Measurements from ENCODE around the gene PPIP5K1.

The PPIP5K1 gene

DNA sequence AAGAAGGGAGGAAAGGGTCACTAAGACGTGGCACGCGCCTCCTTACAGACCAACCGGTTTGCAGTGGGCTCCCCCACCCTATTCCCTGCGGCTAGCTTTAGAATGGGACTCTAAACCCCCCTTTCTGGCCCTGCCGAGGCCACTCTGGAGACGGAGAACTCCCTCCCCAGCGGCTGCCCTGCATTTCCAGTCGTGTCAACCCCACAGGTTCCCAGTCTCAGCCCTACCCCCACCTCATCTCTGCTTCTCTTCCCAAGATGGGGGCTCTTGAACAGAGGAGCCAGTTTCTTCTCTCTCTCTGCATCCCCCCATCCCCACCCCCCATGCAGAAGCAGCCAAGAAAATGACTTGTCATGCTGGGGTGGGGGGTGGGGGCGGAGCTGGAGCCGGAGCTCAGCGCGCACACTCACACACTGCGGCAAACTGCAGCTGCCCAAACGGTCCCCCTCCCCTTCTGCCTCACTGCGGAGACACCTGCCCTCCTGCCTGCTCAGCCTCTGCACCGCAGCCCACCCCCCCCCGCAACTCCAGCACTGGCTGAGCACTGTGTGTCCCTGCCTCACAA lies 71.7 kb downstream of the PPIP5K1 start:
- DNase-seq = peak in 52 of 56 donors; percentile 35 to 91 (median 77)

DNA sequence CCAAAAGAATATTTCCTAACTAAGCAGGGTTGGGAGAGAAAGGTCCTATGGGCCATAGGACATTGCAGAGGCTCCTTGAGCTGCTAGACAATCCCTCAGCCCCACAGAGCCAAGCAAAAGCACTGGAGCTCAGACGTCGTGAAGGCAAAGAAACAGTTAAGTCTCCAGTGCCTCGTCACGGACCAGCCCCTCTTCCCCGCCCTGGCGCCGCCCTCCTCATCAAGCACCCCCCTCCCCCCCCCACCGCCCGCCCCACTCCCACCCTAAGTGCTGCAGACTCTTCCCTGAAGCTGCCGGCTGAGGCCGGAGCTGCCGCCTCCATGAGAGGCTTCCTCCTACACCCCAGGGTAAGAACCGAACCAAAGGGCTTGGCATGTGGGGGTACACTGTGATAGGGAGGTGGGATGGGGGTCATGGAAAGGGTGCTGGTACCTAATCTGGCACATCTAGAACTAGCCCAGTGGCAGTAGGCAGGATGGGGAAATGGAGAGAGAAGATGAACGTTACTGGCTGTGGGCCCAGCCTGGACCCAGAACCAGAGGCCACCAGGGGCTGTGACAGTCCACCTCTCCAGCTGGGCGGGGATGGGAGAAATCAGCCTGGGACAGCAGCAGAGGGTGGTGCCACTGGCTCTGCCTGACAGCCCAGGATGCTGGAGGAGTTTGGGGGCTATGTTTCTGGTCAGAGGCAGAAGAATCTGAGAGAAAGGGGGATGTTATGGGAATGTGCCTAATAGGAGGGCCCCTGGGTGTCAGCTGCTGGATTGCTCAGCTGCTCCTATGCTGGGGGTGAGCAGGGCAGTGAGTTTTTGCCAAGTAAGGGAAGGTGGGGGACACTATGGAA lies 72.4 kb downstream of the PPIP5K1 start, which contains the start of gene MAP1A:
TSS of gene MAP1A (plus strand) at position 255 of the 843 bp plus-strand sequence. CDS start 3,866 bp downstream, outside the sequence.
- DNase-seq = peak in 53 of 56 donors; percentile 24 to 87 (median 74)

- peak in 1 of 56 donors; percentile 52 for DNase-seq
Measured at GRCh38 chr15:43516801-43517353, 73.1 kb downstream of the PPIP5K1 start.

DNA sequence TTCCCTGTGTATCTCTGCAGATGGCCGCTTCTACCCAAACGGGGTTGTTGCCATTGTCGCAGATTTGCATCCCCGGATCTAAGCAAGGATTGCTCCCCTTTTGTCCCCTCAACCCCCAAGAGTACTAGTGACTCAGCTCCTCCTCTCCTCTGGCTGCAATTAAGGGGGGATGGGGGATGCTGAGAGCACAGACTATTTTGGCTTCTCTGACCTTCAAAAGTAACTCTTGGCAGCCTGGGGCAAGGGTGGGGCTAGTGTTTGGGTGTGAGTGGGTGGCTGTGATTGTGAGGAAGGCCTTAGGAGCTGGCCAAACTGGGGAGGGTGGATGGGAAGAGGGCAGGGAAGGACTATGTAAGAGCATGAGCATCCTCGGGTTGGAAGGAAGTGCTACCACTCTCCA lies 73.8 kb downstream of the PPIP5K1 start:
- peak in 3 of 56 donors; percentile 24 to 53 (median 27) for DNase-seq

- DNase-seq = no peak
Measured at GRCh38 chr15:43515741-43516140, 74.3 kb downstream of the PPIP5K1 start.

- peak in 50 of 56 donors; percentile 21 to 89 (median 64) for DNase-seq
Measured at GRCh38 chr15:43514241-43515057, 75.6 kb downstream of the PPIP5K1 start.

- no peak for DNase-seq
Measured at GRCh38 chr15:43513550-43513949, 76.5 kb downstream of the PPIP5K1 start.

GRCh38 chr15:43511012-43511885 lies 78.8 kb downstream of the PPIP5K1 start:
- DNase-seq = peak in 19 of 56 donors; percentile 10 to 62 (median 41)

DNA sequence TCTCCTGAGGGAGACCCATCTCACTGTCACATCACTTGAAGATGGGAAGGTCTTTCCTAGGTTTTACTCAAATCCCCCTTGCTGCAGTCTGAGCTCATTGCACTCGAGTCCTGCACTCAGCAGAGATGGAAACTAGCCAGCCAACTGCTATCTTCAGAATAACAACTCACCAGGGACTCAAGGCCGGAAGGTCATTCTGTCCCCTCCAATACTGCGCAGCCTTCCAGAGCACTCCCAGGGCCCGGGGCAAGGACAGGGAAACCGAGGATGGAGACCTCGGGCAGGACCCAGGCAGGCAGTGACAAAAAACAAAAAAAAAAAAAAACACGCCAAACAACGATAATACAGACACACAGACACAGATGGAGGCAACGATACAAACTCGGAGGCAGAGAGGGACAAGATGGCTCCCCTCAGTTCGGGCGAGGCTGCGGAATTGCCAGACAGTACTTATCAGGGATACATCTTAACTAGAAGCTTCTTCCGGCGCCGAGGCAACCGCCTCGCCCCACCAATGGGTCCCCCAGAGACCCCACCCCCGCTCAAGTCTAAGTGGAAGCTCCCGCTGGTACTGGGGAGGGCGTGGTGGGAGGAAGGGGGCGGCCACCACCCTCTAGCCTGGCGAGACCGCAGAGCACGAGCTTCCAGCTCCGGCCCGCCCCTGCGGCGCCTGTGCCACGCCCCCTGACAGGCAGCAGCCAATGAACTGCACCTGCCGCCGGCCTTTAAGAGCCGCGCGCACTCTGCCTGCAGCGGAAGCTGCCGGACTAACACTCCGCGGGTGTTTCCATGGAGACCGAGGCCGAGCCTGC lies 79.6 kb downstream of the PPIP5K1 start:
- DNase-seq = peak; percentile 65 to 99 (median 98)

DNA sequence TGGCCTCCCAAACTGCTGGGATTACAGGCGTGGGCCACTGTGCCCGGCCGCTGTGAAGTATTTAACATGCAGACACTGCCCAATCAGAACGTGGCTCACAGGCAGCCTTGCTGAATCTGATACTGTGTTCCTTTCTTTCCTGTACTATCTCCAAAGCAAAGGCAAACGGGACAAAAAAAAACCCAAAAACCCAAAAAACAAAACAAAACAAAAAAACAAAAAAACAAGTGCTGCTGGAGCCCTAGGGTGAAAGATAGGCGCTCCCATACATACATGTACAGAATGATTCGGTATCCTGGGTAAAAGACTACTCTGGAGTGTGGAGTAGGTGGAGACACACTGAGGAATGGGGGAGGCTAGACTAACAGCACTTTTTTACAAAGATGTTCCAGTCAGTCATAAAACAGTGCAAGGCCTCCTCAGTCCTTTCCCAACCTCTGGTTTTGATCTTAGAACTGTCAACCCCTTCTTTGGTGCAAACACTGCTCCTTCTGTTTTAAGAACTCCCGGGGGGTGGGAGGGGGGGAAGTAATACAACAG lies 80.3 kb downstream of the PPIP5K1 start:
- DNase-seq = peak in 5 of 56 donors; percentile 10 to 69 (median 33)

- DNase-seq = peak in 5 of 56 donors; percentile 7 to 38 (median 26)
Measured at GRCh38 chr15:43508991-43509659, 80.9 kb downstream of the PPIP5K1 start.

DNA sequence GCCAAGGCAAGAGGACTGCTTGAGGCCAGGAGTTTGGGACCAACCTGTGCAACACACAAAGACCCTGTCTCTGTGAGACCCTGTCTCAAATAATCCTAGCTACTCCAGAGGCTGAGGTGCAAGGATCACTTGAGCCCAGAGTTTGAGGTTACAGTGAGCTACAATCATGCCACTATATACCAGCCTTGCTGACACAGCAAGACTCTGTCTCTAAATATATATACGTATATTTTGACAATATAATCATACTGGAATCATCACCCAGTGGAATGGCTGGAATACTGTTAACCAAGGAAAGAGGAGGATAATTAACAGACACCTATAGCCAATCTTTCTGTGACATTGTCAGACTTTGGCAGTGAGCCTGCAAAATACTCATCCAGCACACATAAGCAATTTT lies 81.6 kb downstream of the PPIP5K1 start:
- no peak for DNase-seq

GRCh38 chr15:43505738-43506137 lies 84.3 kb downstream of the PPIP5K1 start:
- DNase-seq = no peak

- no peak for DNase-seq
Measured at GRCh38 chr15:43499635-43500034, 90.4 kb downstream of the PPIP5K1 start.

- DNase-seq = no peak
Measured at GRCh38 chr15:43498990-43499389, 91.0 kb downstream of the PPIP5K1 start.

- no peak for DNase-seq
Measured at GRCh38 chr15:43493703-43494472, 96.1 kb downstream of the PPIP5K1 start.

All from amygdala (tissue), 56 donors.